Frontal cortex (tissue), 4 donors: ENCODE results near the gene GRWD1. TPM values are rescaled to one million over a fixed set of nuclear protein-coding genes. Genes with fewer than 3 reads are reported as not detected.

Experiments used
- DNase-seq, 2 donors: peaks; one replicate each; pipeline ENCODE4 v3.0.0; 2012; ENCODE audit warnings: low spot score in 2 of 2
- FAIRE-seq: peaks from 2 replicates; lab custom pipeline; 2012; peaks lifted over from hg19 to GRCh38; lab: Jason Lieb, UNC
- total RNA-seq: library from RNA; depleted of rRNA; stranded (reverse); fragments of >200 nt; gene quantifications from one replicate; pipeline ENCODE4 v1.2.3, GENCODE V29; 2014
- donor health status: control.
- donor health status: control.
- donor health status: control.

GRWD1 gene
- 6.9 TPM for total RNA-seq

- FAIRE-seq = no peak
- peak; percentile 93 for DNase-seq
These were observed at the start of gene GRWD1 for GRCh38 chr19:48445606-48446481. TSS of gene GRWD1 (plus strand) at chr19:48445983. CDS start at chr19:48446006, 23 bp downstream.

DNA sequence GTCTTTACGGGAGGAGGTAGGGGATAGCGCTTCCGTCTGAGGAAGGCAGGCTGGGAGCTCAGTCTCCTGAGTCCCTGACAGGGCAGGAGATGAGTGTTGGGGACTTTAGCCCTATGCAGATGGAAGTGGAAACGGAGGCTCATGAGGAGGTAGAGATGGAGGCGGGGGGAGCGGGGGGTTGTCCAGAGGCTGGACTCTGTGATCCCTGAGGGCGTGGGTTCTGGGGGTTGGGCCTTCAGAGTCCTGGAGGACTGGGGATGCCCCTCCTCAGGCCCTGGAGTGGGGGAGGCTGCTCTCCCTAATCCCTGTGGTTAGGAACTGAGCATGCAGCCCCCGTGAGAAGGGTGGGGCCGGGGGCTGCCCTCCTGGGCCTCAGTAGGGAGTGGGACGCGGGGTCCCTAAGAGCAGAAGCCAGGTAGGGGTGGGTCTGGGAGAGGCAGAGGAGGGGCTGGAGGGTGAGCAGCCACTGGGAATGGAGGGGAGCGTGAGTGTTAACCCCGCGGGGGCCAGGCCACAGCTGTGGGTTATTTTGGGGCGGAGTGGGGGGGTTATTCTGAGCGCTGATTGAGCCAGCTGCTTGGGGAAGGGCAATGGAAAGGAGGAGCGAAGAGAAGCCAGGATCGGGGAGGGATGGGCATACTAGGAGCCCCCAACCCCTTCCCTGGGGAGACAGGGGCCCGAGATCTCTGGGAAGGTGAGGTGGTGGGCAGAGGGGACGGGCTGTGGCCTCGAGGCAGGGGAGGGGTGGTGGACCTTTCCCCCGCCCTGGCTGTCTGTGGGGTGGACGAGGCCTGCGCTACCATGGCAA lies 49.6 kb upstream of the GRWD1 start:
- no peak for DNase-seq

DNA sequence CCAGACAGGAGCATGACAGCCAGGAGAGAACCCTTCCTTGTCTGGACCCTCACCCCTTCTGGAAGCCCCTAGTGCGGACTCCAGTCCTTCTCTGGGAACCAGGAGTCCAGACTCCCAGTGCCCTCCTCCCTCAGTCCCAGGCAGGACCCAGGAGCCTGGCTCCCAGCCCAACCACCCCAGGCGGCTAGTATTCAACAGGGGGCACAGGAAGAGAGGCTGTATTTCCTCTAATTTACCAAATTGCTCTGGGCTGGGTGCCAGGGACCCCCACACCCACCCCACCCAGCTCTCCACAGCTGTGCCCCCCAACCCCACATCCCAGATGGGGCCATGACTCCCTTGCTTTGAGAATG lies 49.0 kb upstream of the GRWD1 start:
- DNase-seq = no peak
- FAIRE-seq = no peak

More for the DNA sequence above, 49.6 kb upstream of the GRWD1 start:
- no peak for FAIRE-seq

DNA sequence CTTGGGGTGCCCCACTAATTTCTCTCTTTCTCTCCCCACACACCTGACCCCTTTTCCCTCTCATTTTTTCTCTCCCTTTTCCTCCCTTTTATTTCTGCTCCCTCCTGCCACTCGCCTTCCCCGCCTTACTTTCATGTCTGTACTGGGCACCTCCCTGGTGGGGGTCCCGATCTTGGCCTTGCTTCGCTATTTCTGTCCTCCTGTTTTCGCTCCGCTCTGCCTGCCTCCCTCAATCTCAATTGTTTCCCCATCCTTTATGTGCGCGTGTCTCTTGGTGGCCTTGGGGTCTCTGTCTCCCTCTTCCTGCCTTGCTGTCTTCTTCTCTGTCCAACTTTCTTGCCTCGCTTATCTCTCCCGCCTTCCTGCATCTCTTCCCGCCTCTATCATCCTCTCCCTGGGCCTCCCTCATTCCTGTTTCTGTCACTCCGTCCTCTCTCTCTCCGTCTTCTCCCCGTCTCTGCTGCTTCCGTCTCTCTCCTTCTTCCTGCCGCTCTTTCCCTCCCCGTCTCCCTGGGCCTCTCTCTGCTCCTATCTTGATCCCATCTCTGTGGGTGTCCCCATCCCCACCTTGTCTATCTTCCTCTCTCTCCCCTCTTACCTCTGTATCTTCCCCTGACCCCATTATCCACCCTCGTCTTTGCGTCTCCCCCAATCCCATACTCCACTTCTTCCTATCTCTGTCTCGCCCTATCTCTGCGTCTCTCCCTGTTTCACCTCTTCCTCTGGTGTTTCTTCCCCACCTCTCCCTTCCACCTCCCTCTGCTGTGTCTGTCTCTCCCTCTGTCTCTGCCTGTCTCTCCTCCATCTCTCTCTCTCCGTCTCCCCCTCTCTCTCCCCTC lies 48.3 kb upstream of the GRWD1 start:
- no peak for FAIRE-seq
- DNase-seq = no peak

GRCh38 chr19:48398102-48398374 lies 47.7 kb upstream of the GRWD1 start:
- DNase-seq (no peak), FAIRE-seq (no peak)

DNA sequence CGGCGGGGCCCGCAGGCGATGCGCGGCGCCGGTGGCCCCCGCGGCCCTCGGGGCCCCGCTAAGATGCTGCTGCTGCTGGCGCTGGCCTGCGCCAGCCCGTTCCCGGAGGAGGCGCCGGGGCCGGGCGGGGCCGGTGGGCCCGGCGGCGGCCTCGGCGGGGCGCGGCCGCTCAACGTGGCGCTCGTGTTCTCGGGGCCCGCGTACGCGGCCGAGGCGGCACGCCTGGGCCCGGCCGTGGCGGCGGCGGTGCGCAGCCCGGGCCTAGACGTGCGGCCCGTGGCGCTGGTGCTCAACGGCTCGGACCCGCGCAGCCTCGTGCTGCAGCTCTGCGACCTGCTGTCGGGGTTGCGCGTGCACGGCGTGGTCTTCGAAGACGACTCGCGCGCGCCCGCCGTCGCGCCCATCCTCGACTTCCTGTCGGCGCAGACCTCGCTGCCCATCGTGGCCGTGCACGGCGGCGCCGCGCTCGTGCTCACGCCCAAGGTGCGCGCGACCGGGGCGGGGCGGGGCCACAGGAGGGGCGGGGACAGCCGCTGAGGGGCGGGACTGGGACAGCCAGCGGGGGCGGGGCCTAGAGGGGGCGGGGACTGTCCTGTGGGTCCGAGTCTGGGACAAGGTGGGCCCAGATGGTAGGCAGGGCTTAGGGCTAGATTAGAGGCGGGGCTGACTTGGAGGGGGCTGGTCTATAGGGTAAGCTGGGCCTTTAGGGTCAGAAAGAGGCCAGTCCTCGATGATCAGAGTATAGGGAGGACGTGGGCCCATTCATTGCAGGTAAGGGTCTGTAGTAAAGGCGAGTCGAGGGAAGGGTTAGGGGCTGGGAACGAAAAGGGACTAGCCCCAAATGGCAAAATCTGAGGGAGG lies 47.2 kb upstream of the GRWD1 start:
- FAIRE-seq = no peak

DNA sequence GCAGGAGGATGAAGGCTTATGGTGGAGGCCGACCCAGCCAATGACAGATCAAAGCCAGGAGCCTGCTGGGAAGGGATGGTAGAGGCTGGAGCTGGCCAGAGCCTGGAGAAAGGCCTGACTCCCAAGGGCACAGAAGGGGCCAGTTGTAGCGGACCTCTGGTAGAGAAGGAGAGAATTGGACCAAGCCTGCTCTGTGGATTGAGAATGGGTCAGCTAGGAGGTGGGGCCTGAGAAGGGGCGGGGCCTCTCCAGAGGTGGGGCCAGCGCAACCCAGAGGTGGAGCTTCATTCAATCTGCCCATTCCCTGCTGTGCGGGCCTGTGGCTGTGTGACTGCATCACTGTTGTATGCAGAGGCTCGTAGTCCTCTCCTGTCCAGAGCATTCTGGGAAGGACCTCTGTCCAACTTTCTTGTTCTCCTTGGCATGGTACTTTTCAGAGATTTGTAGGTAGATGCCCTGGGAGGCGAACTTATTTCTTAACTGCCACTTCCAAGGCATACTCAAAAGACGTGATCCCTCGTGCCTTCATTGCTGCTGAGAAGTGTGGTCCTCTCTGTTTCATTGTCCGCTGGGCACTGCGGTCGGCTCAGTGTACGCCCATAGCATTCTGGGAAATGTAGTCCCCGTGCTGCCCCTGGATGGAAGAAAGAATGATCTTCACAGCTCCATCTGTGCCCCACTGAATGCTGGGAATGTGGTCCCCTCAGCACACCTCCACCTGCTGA lies 45.6 kb upstream of the GRWD1 start:
- DNase-seq = no peak
- no peak for FAIRE-seq

More for the DNA sequence above, 47.2 kb upstream of the GRWD1 start:
- peak; percentile 71 to 77 for DNase-seq

- FAIRE-seq (no peak), DNase-seq (no peak)
These were observed 44.5 kb upstream of the GRWD1 start for GRCh38 chr19:48401287-48401686.

DNA sequence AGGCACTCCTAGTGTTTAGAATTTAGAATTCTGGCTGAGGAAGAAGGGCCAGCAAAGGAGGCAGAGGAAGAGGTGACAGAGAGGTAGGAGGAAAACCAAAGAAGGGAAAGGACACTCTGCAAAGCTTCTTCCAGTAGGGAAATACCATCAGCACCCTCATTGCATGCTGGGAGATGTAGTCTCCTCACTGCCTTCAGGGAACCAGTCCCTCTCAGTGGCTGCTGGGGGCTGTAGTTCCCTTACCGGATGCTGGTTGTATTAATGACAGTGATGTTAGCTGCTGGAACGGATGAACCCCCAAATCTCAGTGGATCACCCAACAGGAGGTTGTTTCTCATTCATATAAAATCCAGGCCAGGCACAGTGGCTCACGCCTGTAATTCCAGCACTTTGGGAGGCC lies 42.2 kb upstream of the GRWD1 start:
- DNase-seq = peak; percentile 61 to 67
- FAIRE-seq = no peak

DNA sequence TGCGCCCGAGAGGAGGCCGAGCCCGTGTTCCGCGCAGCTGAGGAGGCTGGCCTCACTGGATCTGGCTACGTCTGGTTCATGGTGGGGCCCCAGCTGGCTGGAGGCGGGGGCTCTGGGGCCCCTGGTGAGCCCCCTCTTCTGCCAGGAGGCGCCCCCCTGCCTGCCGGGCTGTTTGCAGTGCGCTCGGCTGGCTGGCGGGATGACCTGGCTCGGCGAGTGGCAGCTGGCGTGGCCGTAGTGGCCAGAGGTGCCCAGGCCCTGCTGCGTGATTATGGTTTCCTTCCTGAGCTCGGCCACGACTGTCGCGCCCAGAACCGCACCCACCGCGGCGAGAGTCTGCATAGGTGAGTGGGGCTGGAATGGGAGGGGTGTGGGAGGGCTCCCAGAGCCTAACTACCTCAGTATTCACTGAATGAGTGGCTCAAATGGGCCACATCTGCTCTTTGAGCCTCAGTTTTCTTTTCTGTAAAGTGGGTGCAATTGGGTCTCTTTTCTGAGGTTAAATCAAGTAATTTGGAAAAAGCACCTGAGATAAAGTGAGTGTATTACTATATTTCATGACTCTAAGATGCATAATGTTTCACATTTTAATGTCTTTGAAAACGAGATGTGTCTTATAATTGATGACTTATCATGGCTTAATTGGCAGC lies 40.6 kb upstream of the GRWD1 start:
- no peak for DNase-seq
- FAIRE-seq = no peak

DNA sequence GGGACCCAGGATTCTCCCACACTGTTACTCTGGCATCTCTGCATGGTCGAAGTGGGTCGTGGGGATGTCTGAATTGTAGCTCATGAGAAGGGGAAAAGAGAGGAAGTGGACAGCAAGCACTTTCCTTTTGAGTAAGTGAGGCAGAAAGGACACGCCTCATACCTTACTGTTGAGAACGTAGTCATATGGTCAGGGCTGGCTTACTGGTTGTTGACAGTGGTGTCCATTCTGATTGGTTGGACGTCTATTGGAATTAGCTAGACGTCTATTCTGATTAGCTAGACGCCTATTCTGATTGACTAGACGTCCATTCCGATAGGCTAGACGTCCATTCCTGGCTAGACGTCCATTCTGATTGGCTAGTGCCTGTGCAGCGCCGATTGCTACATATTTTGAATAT lies 39.9 kb upstream of the GRWD1 start:
- FAIRE-seq (no peak), DNase-seq (no peak)

GRCh38 chr19:48413879-48414587 lies 31.8 kb upstream of the GRWD1 start:
- DNase-seq (no peak), FAIRE-seq (no peak)

GRCh38 chr19:48415395-48415794 lies 30.4 kb upstream of the GRWD1 start:
- DNase-seq (no peak), FAIRE-seq (no peak)

- no peak for DNase-seq
- no peak for FAIRE-seq
These were observed 30.0 kb upstream of the GRWD1 start for GRCh38 chr19:48415806-48416221.

DNA sequence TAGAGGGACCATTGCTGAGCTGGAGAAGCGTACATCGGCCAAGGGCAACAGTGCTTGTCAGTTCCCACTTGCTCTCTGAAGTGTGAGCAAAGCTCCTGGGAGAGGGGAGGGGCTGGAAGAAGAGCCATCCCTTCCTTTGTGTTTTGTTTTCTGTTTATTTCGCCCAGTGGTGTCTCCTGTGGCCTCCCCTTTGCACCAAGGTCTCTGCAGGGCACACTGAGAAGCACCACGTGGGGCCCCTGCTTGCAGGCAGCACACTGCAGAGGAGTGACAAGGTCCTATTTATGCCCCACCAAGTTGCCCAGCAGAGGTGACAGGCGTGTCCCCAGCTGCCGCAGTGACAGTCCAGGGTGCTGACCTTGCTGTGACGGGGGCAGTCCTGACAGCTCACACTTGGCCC lies 28.4 kb upstream of the GRWD1 start:
- FAIRE-seq (no peak), DNase-seq (no peak)

DNA sequence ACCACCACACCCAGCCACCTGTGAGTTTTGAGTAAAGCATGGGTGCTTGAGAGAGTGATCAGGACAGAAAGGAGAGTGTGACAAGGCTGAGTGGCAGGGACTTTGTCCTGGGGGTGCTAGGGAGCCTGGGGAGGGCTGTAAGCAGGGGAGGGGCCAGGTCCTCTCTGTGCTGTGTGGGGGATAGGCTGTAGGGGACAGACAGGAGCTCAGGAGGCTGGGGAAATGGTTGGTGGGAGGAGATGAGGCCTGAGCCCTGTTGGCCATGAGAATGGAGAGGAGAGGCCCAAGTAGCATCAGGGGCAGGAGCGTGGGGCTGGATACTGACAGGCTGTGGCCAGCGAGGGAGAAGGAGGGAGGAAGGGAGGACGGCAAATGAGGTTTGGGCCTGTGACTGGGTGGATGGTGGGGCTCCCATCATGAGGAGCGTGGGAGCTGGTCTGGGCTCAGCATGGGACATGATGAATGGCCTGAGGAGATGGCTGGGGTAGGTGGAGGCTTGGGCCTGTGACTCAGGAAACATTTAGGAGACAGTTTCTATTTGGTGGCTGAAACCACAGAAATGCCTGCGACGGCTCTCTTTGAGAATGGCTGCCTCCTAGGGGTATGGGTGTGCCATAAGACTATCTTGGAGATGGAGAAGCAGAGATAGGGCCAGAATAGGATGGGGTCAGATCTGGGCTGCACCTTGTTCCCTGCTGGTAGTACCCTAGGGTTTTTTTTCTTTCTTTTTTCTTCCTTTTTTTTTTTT lies 27.3 kb upstream of the GRWD1 start:
- no peak for DNase-seq
- FAIRE-seq = no peak
